KG1 (cell line): ENCODE results near the gene BIN1.

Source experiments
- DNase-seq: peaks from one replicate; lab custom pipeline; 2025; lab: John Stamatoyannopoulos, UW

The BIN1 gene

DNA sequence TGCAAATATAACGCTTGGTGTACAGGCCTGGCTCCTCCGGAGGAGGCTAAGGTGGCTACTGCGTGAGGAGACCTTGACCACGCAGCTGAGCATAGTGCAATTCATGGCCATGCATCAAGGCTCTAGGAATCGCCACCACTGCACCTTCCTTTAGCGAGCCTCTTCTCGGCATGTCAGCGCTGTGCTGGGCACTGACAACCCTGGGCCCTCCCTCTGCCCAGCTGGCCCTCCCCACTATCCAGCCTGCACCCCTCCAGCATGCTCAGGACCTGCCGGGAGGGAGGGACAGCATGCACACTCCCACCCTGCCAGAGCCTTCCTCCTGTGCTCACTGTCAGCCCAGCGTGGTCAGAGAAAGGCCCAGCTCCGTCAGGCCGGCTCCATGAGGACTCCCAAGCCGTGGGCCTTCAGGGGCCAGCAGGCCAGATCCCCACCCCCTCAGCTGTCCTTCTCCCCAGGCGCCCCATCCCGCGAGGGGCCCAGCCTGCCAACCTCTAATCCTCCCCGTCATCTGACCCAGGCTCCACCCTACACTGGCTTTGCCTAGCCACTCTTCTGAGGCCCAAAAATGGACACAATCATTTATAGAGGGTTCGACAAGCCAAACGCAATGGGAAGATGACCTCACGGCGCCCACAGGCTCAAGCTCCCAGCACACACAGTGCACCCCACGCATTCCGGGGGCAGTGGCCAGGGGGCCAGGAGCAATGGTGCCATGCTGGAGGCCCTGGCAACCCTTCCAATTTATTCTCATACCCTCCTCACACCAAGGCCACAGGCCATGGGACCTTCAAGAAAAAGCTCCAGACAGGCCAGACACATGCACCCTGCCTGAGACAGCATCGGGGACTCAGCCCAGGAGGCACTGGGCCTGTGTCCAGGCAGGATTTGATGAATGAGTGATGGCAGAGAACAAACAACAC lies 3.5 kb downstream of the BIN1 start:
- DNase-seq, result no peak

- DNase-seq, result no peak
Measured at GRCh38 chr2:127102521-127103242, 4.3 kb downstream of the BIN1 start.

- no peak for DNase-seq
Measured at GRCh38 chr2:127101756-127102477, 5.0 kb downstream of the BIN1 start.

DNA sequence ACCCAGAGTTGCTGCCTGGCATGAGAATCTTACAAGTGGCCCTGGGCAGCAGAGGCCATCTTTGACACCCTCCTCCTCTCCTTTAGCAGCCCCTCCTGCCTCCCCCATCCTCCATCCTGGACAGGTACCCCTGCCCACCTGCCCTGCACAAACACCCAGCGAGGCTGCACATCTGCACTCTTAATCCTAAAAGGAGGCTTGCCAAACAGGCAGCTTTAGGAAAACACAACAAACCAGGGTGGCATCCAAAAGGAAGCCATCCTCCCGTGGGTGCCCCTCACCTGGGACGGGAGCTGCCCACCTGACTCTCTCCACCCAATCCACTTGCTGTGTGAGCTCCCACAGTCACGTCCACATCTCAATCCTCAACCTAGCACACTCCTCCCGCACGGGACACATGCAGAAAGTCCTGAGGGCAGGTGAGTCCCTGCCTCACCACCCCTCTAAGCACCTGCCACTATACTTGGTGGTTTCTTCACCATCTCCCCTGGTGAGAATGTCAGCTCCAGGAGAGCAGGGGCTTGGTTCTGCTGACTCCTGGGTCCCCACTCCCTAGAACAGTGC lies 5.8 kb downstream of the BIN1 start:
- DNase-seq, result no peak

DNA sequence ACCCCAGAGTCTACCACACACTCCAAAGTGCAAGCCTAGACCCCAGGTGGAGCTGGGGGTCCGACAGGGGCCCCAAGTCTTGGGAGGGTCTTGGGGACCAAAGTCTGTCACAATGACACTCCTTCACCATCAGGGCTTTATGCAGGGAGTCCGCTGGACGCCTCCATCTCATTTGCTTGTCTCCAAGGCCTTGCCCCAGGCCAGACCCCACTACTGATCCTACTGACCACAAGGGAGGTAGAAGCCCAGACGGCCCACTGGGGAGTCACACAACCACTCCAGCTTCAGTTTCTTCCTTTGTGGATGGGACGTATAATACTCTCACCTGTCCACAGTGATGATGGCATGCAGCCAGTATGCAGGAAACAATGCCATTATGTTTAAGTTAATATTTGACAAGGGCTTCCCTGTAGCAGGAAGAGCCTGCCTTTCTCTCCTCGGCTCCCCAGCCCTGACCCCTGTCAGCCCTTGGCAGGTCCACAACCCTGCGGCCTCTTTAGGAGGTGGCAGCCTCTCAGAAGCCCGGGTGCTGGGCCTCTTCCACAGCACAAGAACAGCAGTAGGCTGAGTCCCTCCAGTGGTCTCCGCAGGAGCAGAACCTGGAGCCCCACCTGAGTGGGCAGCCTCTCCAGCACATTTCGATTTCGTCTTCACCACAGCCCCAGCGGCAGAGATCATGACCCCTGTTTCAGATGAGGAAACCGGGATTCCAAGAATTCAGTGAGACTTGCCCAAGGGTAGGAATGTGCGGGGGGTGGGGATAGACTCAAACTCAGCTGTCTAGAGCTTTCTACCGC lies 6.5 kb downstream of the BIN1 start:
- no peak for DNase-seq

GRCh38 chr2:127098711-127099110 lies 8.2 kb downstream of the BIN1 start:
- DNase-seq, result no peak

DNA sequence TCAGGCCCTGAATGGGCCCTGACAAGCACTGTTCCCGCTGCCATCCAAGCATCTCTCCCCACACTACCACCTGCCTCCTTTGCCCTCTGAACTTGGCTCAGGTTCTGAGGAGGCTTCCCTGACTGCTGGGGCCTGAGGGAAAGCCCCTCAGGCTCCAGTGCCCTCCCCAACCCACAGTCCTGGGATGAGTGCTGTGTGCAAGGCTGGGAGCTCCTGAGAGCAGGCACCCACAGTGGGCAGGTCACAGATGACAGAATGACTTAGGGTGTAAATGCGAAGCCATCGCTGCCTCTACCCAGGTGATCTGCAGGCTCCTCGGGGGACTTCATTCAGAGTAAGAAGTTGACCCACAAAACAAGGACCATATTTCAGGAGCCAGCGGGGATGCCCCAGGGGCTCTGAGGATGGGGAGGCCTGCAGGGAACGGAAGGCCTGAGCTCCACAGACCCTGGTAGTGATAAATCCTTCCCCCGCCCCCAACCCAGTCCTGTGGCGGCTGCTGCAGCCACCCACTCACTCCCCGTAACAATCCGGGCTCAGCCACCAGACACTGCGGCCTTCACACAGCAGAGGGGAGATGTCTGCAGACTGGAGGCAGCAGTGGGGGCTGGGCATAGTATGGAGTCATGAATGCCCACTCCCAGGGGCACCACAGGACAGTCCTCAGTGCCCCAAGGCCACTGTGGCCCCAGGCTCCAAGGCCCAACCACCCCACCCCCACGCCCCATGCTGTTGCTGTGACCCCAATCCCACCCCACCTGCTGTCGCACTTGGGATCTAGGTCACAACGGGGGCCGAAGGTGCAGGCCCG lies 8.9 kb downstream of the BIN1 start:
- no peak for DNase-seq

DNA sequence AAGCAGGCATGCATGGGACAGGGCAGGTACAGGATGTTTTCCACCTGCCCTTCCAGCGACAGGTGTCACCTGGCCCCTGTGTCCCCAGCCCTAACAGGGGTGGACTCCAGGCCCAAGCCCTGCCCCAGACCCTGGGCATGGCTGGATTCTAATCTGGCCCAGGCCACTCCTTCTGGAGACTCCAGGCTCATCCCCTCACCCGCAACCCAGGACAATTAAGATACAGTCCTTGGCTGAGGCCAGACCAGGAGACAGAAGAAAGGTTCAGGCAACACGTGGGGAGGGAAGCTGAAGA lies 9.5 kb downstream of the BIN1 start:
- no peak for DNase-seq

DNA sequence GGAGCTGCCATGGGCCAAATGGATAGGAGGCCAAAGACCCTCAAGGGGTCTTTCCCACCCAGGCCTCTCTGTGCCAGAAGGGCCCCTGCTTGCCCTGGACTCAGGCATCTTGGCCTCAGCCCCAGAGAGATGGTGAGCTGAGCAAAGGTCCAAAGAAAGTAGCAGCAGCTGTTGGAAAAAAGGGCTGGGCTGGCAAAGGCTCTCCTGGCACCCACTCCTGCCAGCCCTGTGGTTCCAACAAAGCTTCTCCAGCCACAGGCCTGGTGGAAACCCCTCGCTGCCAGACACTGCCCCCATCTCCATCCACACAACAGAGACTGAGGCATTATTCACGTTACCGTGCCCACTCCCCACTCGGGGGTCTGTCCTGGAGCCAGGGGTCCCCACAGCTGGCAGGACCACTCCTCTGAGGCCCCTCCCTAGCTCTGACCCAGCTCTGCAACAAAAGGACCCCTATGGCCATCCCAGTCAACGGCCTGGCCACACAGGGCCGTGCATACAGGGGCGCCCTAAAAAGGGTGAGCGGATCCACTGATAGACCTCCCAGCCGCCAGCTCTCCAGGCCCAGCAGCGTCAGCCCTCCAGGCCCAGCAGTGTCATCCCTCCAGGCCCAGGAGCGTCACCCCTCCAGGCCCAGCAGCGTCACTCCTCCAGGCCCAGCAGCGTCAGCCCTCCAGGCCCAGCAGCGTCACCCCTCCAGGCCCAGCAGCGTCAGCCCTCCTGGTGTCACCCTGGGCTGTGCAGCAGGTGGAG lies 10.1 kb downstream of the BIN1 start:
- no peak for DNase-seq

GRCh38 chr2:127096280-127096679 lies 10.7 kb downstream of the BIN1 start:
- no peak for DNase-seq

GRCh38 chr2:127095784-127096183 lies 11.2 kb downstream of the BIN1 start:
- DNase-seq, result no peak

DNA sequence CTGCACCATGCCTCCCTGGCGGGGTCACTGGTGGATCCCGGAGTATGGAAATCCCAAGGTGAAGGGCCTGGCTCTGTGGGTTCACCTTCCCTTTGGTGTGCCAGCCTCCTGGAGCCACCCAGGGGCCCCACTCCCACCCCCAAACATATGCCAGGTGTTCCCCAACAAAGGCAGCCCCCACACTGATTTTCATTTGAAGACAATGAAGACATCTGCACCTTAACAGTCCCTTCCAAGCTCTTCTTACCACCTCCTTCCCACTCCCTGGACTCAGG lies 11.7 kb downstream of the BIN1 start:
- no peak for DNase-seq

DNA sequence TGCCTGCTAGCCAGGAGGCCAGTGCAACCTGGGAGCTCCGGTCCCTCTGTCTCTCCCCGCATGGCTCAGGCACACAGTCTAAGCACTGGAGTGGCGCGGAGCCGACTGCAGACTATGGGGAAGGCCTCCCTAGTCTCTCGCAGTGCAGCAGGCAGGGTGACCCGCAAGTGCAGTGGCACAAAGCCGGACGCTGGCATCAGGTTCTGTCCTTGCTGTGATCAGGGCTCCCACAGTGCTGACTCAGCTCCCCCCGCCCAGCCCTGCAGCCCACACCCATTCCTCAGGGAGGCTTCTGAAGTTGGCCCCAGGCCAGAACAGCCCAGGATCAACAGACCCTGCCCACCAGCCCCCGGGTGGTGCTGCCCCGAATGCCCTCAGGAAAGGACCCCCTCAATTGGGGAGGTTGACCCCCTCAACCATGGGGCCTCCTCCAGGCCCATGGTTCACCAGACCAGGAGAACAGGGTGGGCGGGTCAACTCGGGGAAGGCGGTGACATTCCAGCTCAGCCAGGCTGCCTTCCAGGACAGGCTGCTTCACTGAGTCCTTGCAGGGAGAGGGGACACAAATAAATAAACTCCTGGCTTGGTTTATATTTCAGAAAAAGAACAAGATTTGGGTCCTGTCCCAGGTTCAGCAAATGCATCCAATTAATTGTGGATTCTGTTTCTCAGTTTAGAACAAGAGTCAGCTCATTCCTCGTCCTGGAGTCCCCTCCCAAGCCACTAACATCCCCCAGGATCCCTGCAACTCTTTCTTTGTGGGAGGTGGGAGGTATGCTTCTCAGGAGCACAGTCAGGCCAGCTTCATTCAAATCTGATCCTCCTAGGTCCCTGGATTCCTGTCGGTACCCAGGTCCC lies 12.2 kb downstream of the BIN1 start:
- DNase-seq, result no peak

- DNase-seq, result peak; percentile 77
Measured at GRCh38 chr2:127093648-127094210, 13.2 kb downstream of the BIN1 start.

GRCh38 chr2:127092901-127093516 lies 13.9 kb downstream of the BIN1 start:
- no peak for DNase-seq

- no peak for DNase-seq
Measured at GRCh38 chr2:127092306-127092705, 14.6 kb downstream of the BIN1 start.

- DNase-seq, result no peak
Measured at GRCh38 chr2:127091886-127092285, 15.1 kb downstream of the BIN1 start.

- no peak for DNase-seq
Measured at GRCh38 chr2:127091148-127091547, 15.8 kb downstream of the BIN1 start.
